ENCODE data around the gene FSD1L. TPM values are rescaled to one million over a fixed set of nuclear protein-coding genes. Genes with fewer than 3 reads are reported as not detected.

Gene FSD1L
- total and polyA plus RNA-seq, 2 experiments from 2014 or later = 8.8 to 10.1 TPM

GRCh38 chr9:105502276-105502675 lies 54.4 kb downstream of the FSD1L start:
- TF ChIP-seq CTCF (IDR thresholded peaks at IDR 0.05; ENCODE audit: low read depth, low read length) = no peak
- Histone ChIP-seq H3K27ac (no peak overlapping the region), H3K4me3 (no peak overlapping the region), H3K27me3 (no peaks in the 10 kb centered on the region), H3K9me3 (ENCODE audit: low read depth) (no peaks in the 10 kb centered on the region), H3K36me3 (peaks cover 3% of the 10 kb centered on the region), H3K4me1 (ENCODE audit: low read depth) (no peaks in the 10 kb centered on the region)
- DNase-seq (ENCODE audit: low read depth in 1 of 2, low spot score in 1 of 2) = no peak

GRCh38 chr9:105503881-105504280 lies 56.0 kb downstream of the FSD1L start:
- H3K27me3 ChIP-seq = no peaks in the 10 kb centered on the region
- H3K36me3 ChIP-seq = peaks cover 6% of the 10 kb centered on the region
- no peaks in the 10 kb centered on the region for H3K9me3 ChIP-seq (ENCODE audit: low read depth)
- DNase-seq (ENCODE audit: low read depth in 1 of 2, low spot score in 1 of 2) = peak in 1 of 2 donors; percentile 30
- no peak overlapping the region for H3K27ac ChIP-seq
- no peak for TF ChIP-seq CTCF (IDR thresholded peaks at IDR 0.05; ENCODE audit: low read depth, low read length)
- H3K4me1 ChIP-seq (ENCODE audit: low read depth) = no peaks in the 10 kb centered on the region
- H3K4me3 ChIP-seq = no peak overlapping the region

- Histone ChIP-seq H3K27me3 (no peaks in the 10 kb centered on the region), H3K27ac (no peak overlapping the region), H3K36me3 (peaks cover 6% of the 10 kb centered on the region), H3K4me1 (ENCODE audit: low read depth) (no peaks in the 10 kb centered on the region), H3K4me3 (no peak overlapping the region), H3K9me3 (ENCODE audit: low read depth) (no peaks in the 10 kb centered on the region)
- no peak for DNase-seq (ENCODE audit: low read depth in 1 of 2, low spot score in 1 of 2)
- no peak for TF ChIP-seq CTCF (IDR thresholded peaks at IDR 0.05; ENCODE audit: low read depth, low read length)
Measured at GRCh38 chr9:105507096-105507790, 59.4 kb downstream of the FSD1L start.

- H3K9me3 ChIP-seq (ENCODE audit: low read depth) = no peaks in the 10 kb centered on the region
- no peak for TF ChIP-seq CTCF (IDR thresholded peaks at IDR 0.05; ENCODE audit: low read depth, low read length)
- H3K4me3 ChIP-seq = no peak overlapping the region
- H3K27me3 ChIP-seq = no peaks in the 10 kb centered on the region
- H3K27ac ChIP-seq = no peak overlapping the region
- no peak for DNase-seq (ENCODE audit: low read depth in 1 of 2, low spot score in 1 of 2)
- no peaks in the 10 kb centered on the region for H3K4me1 ChIP-seq (ENCODE audit: low read depth)
- H3K36me3 ChIP-seq = peaks cover 14% of the 10 kb centered on the region
Measured at GRCh38 chr9:105508530-105508929, 60.7 kb downstream of the FSD1L start.

- Histone ChIP-seq H3K27me3 (no peaks in the 10 kb centered on the region), H3K4me3 (no peak overlapping the region), H3K9me3 (ENCODE audit: low read depth) (no peaks in the 10 kb centered on the region), H3K27ac (no peak overlapping the region), H3K4me1 (ENCODE audit: low read depth) (no peaks in the 10 kb centered on the region), H3K36me3 (peaks cover 16% of the 10 kb centered on the region)
- no peak for TF ChIP-seq CTCF (IDR thresholded peaks at IDR 0.05; ENCODE audit: low read depth, low read length)
- peak in 1 of 2 donors; percentile 80 for DNase-seq (ENCODE audit: low read depth in 1 of 2, low spot score in 1 of 2)
Measured at GRCh38 chr9:105510024-105510423, 62.2 kb downstream of the FSD1L start.

All from cardiac muscle cell (in vitro differentiated cells and primary cell).